H1 (cell line): ENCODE measurements around the gene MPRIP. TPM values are rescaled to one million over a fixed set of nuclear protein-coding genes. Genes with fewer than 3 reads are reported as not detected.
A peak's percentile ranks its signal among the peaks of the same experiment; 100 is the strongest.

ENCODE experiments used
- CTCF ChIA-PET: fragments of 300-600 bp; sonication (Branson Sonifier 250); formaldehyde crosslinking; loops from one replicate; lab custom pipeline; 2021; ENCODE audit not compliant: partially characterized antibody; lab: Charles Lee
- POLR2A ChIA-PET: fragments of 300-600 bp; sonication (Branson Sonifier 250); formaldehyde crosslinking; loops from one replicate; lab custom pipeline; 2021; ENCODE audit warnings: inconsistent platforms; ENCODE audit not compliant: partially characterized antibody; lab: Charles Lee
- DNase-seq, 2 experiments: peaks; one replicate each; pipeline versions ENCODE4 v3.0.0 to v3.0.0-alpha.2; 2010 to 2022; ENCODE audit warnings: low spot score in 2 of 2, low read depth in 1 of 2, mixed read lengths in 1 of 2
- FAIRE-seq: peaks from 2 replicates; lab custom pipeline; 2011; peaks lifted over from hg19 to GRCh38; lab: Jason Lieb, UNC
- H2AFZ ChIP-seq: 2 replicates; pipeline ENCODE4 v1.8.1; 2012; ENCODE audit warnings: low read length, inconsistent platforms
- H2AK5ac ChIP-seq: 2 replicates; pipeline ENCODE4 v1.6.1; 2013; ENCODE audit warnings: low read depth, low read length
- H2BK120ac ChIP-seq: replicated peaks from 2 replicates; pipeline ENCODE3; 2013; ENCODE audit warnings: low read depth, low read length, inconsistent platforms
- H2BK12ac ChIP-seq: 2 replicates; pipeline ENCODE4 v1.6.1; 2013; ENCODE audit warnings: low read depth, low read length
- H2BK15ac ChIP-seq: 2 replicates; pipeline ENCODE4 v1.6.1; 2013; ENCODE audit warnings: low read length
- H2BK20ac ChIP-seq: 2 replicates; pipeline ENCODE4 v1.6.1; 2013; ENCODE audit warnings: low read length
- H2BK5ac ChIP-seq: 2 replicates; pipeline ENCODE4 v1.6.1; 2013; ENCODE audit warnings: low read depth, low read length
- H3K14ac ChIP-seq: 2 replicates; pipeline ENCODE4 v1.6.1; 2013; ENCODE audit warnings: inconsistent platforms; ENCODE audit not compliant: insufficient read length
- H3K18ac ChIP-seq: 2 replicates; pipeline ENCODE4 v1.6.1; 2013; ENCODE audit warnings: low read length; ENCODE audit errors: extremely low read depth
- H3K23ac ChIP-seq: 2 replicates; pipeline ENCODE4 v1.6.1; 2013; ENCODE audit warnings: inconsistent platforms; ENCODE audit not compliant: insufficient read length
- H3K23me2 ChIP-seq: 2 replicates; pipeline ENCODE4 v1.6.1; 2013; ENCODE audit warnings: low read depth, low read length
- H3K27ac ChIP-seq: 2 replicates; pipeline ENCODE4 v1.6.1; 2011; ENCODE audit warnings: low read depth, low read length, inconsistent platforms
- H3K27me3 ChIP-seq, 4 experiments: replicated peaks in 1 of 4; 1 replicate in 1 of 4; 2 replicates in 3 of 4; pipeline versions ENCODE4 v1.6.1 to v1.8.1; 2011 to 2013; ENCODE audit warnings: low read length in 3 of 4, mild to moderate bottlenecking in 3 of 4, inconsistent platforms in 2 of 4, mixed read lengths in 2 of 4, moderate library complexity in 1 of 4; ENCODE audit not compliant: control insufficient read depth in 3 of 4, insufficient read depth in 3 of 4; ENCODE audit errors: extremely low read depth in 1 of 4
- H3K36me3 ChIP-seq, 4 experiments: 2 replicates each; pipeline versions ENCODE4 v1.6.1 to v1.8.1; 2011 to 2013; ENCODE audit warnings: mild to moderate bottlenecking in 4 of 4, low read length in 3 of 4, moderate library complexity in 2 of 4, control low read depth in 1 of 4, inconsistent platforms in 1 of 4; ENCODE audit not compliant: insufficient read depth in 4 of 4, control insufficient read depth in 2 of 4
- H3K4ac ChIP-seq: replicated peaks from 2 replicates; pipeline ENCODE3; 2013; ENCODE audit warnings: low read length, low read depth, mixed read lengths, inconsistent platforms; ENCODE audit not compliant: insufficient read length
- H3K4me1 ChIP-seq, 4 experiments: replicated peaks in 1 of 4; 1 replicate in 1 of 4; 2 replicates in 3 of 4; pipeline versions ENCODE4 v1.6.1 to v1.8.1; 2011 to 2013; ENCODE audit warnings: low read length in 3 of 4, inconsistent platforms in 2 of 4, mixed read lengths in 1 of 4; ENCODE audit not compliant: insufficient read depth in 4 of 4, control insufficient read depth in 3 of 4
- H3K4me2 ChIP-seq, 2 experiments: 2 replicates each; pipeline versions ENCODE4 v1.6.1 to v1.8.1; 2011 to 2013; ENCODE audit warnings: low read depth in 2 of 2, low read length in 2 of 2, control low read depth in 1 of 2, inconsistent platforms in 1 of 2, mild to moderate bottlenecking in 1 of 2; ENCODE audit not compliant: insufficient read depth in 1 of 2
- H3K4me3 ChIP-seq, 4 experiments: fragments of 200-600, 300-600 bp in 1 of 4; sonication (generic), shearing (Covaris generic), sonication (Bioruptor Twin) in 1 of 4; 2 replicates each; pipeline versions ENCODE4 v1.5.1 to v1.8.1; 2011 to 2016; ENCODE audit warnings: low read length in 4 of 4, low read depth in 3 of 4, control low read depth in 2 of 4, inconsistent platforms in 2 of 4, mild to moderate bottlenecking in 2 of 4, mixed read lengths in 1 of 4, moderate library complexity in 1 of 4; ENCODE audit not compliant: insufficient read depth in 2 of 4; ENCODE audit errors: extremely low read depth in 1 of 4
- H3K56ac ChIP-seq: replicated peaks from 2 replicates; pipeline ENCODE3; 2013; ENCODE audit warnings: low read depth, mild to moderate bottlenecking, mixed read lengths, low read length, inconsistent platforms; ENCODE audit not compliant: insufficient read length
- H3K79me1 ChIP-seq: 2 replicates; pipeline ENCODE4 v1.6.1; 2013; ENCODE audit warnings: low read depth, low read length, control low read depth
- H3K79me2 ChIP-seq, 2 experiments: 2 replicates each; pipeline versions ENCODE4 v1.6.1 to v1.8.1; 2012 to 2013; ENCODE audit warnings: low read length in 2 of 2, mild to moderate bottlenecking in 2 of 2, inconsistent platforms in 1 of 2; ENCODE audit not compliant: insufficient read depth in 2 of 2, control insufficient read depth in 1 of 2
- H3K9ac ChIP-seq, 4 experiments: replicated peaks in 1 of 4; 1 replicate in 1 of 4; 2 replicates in 3 of 4; pipeline versions ENCODE4 v1.6.1 to v1.8.1; 2011 to 2013; ENCODE audit warnings: low read depth in 3 of 4, low read length in 3 of 4, control low read depth in 2 of 4, mild to moderate bottlenecking in 2 of 4, moderate library complexity in 2 of 4, inconsistent platforms in 1 of 4; ENCODE audit errors: extremely low read depth in 1 of 4
- H3K9me3 ChIP-seq, 2 experiments: 2 replicates each; pipeline versions ENCODE4 v1.6.1 to v1.8.1; 2012 to 2013; ENCODE audit warnings: mild to moderate bottlenecking in 2 of 2, moderate library complexity in 2 of 2, control low read depth in 1 of 2, inconsistent platforms in 1 of 2, low read depth in 1 of 2, low read length in 1 of 2, mixed read lengths in 1 of 2; ENCODE audit not compliant: insufficient read depth in 2 of 2
- H4K20me1 ChIP-seq, 2 experiments: replicated peaks in 1 of 2; 2 replicates each; pipeline versions ENCODE3 to v1.8.1; 2011 to 2013; ENCODE audit warnings: inconsistent platforms in 2 of 2, low read length in 2 of 2, mild to moderate bottlenecking in 1 of 2; ENCODE audit not compliant: insufficient read depth in 2 of 2, control insufficient read depth in 1 of 2
- H4K5ac ChIP-seq: 2 replicates; pipeline ENCODE4 v1.6.1; 2013; ENCODE audit warnings: low read length, low read depth, mixed read lengths, inconsistent platforms; ENCODE audit not compliant: insufficient read length
- H4K8ac ChIP-seq: 2 replicates; pipeline ENCODE4 v1.8.0; 2013; ENCODE audit warnings: mild to moderate bottlenecking, moderate library complexity, low read length, inconsistent platforms; ENCODE audit not compliant: insufficient read depth; ENCODE audit errors: extremely low read depth
- H4K91ac ChIP-seq: replicated peaks from 2 replicates; pipeline ENCODE3; 2013; ENCODE audit warnings: low read length, mixed read lengths, inconsistent platforms; ENCODE audit not compliant: insufficient read length
- CEBPB ChIP-seq: IDR thresholded peaks from 2 replicates; pipeline ENCODE4 v1.6.1; 2012; ENCODE audit warnings: low read depth, low read length
- CREB1 ChIP-seq: IDR thresholded peaks from 2 replicates; pipeline ENCODE4 v1.6.1; 2012; ENCODE audit warnings: inconsistent platforms
- RBBP5 ChIP-seq: IDR thresholded peaks from 2 replicates; pipeline ENCODE4 v1.7.1; 2012; ENCODE audit warnings: low read depth, mild to moderate bottlenecking, inconsistent platforms, low read length, moderate library complexity, borderline replicate concordance
- WGBS, 2 experiments: shearing (Covaris generic) in 1 of 2; methylation state at CpG; one replicate each; pipeline versions ENCODE4 v1.1.6 to v1.1.7; 2013 to 2015; ENCODE audit warnings: low lambda C conversion rate in 2 of 2, mixed read lengths in 2 of 2, inconsistent platforms in 1 of 2, low coverage in 1 of 2, missing lambda C conversion rate in 1 of 2; ENCODE audit not compliant: insufficient replicate concordance in 2 of 2, insufficient coverage in 1 of 2, insufficient read length in 1 of 2; ENCODE audit errors: extremely low coverage in 1 of 2, missing lambda C conversion rate in 1 of 2; 5-methylcytosine and 5-hydroxymethylcytosine counted together
- polyA plus RNA-seq, 7 experiments: library from polyadenylated mRNA; depleted of rRNA in 3 of 7; stranded (reverse) in 5 of 7; unstranded in 2 of 7; fragments of >200 nt in 5 of 7; fragments of 200-250 nt in 2 of 7; gene quantifications; 1 replicate in 5 of 7; 2 replicates in 1 of 7; 4 replicates in 1 of 7; pipeline versions ENCODE4 v1.2.1 to v1.2.3, GENCODE V29; 2011 to 2013; ENCODE audit warnings: missing spikeins in 2 of 7, mixed read lengths in 2 of 7
- total RNA-seq: library from RNA; stranded (reverse); fragmentation: NEBNext Ultra II Directional; extraction: Animal tissue kit (Norgen Biotek cat#: 25700); gene quantifications from 2 replicates; pipeline ENCODE4 v1.2.1, GENCODE V29; 2021

MPRIP gene
- total and polyA plus RNA-seq, 2 of the 8 experiments (the other 6 are each of a cell fraction or from before 2014, with no cell fraction given) = 48.6 to 146 TPM

- Histone ChIP-seq H3K23ac (no peak overlapping the region), H2AK5ac (no peak overlapping the region), H2BK5ac (no peak overlapping the region; the same call in none of the 2 replicates), H2BK120ac (no peak overlapping the region), H3K4me2 (no peak overlapping the region), H3K79me1 (peaks cover 26% of the 10 kb centered on the region), H3K4me3 (no peak overlapping the region), H3K27me3 (no peaks in the 10 kb centered on the region), H2BK12ac (no peak overlapping the region; the same call in 1 of the 2 replicates), H3K18ac (no peak overlapping the region), H4K8ac (no peak overlapping the region; the same call in none of the 2 replicates), H4K5ac (no peak overlapping the region), H3K27ac (no peak overlapping the region), H3K4ac (no peak overlapping the region), H4K20me1 (peaks cover 11 to 18% of the 10 kb centered on the region in 2 experiments), H3K9ac (no peak overlapping the region), H2BK20ac (no peak overlapping the region), H4K91ac (peak overlapping the region; percentile 5), H3K14ac (no peak overlapping the region), H3K56ac (no peak overlapping the region), H3K9me3 (no peaks in the 10 kb centered on the region), H2AFZ (no peak overlapping the region), H2BK15ac (no peak overlapping the region), H3K4me1 (no peaks in the 10 kb centered on the region), H3K36me3 (no peaks in the 10 kb centered on the region), H3K79me2 (peaks cover 4 to 78% of the 10 kb centered on the region in 2 experiments; a peak in 3 of 4 replicates), H3K23me2 (no peaks in the 10 kb centered on the region)
- DNase-seq (no peak), FAIRE-seq (no peak)
- CTCF ChIA-PET = interaction anchor here (0.5 to 1.5 kb wide), 4 partner anchors 9 to 78 kb away, joined by 3 to 4 read pairs (median 3); no protein-coding TSS in a partner anchor
- 92% methylated on average over 12 of the region's 12 CpGs; no CpG with 5 or more reads in 1 of the 2 experiments for WGBS, 2 experiments
- TF ChIP-seq CEBPB (peak; percentile 97), RBBP5 (no peak), CREB1 (no peak)
- POLR2A ChIA-PET = no interaction called here
Observed at GRCh38 chr17:17063546-17064122, 21.4 kb downstream of the MPRIP start.
